Retinal pigment epithelial cell (primary cell): ENCODE data around the gene MEST.

Experiments
- DNase-seq: peaks from one replicate; pipeline ENCODE4 v3.0.0-alpha.2; 2010; ENCODE audit warnings: low read depth
- H3K4me3 ChIP-seq: 2 replicates; pipeline ENCODE4 v1.5.1; 2011; ENCODE audit warnings: mild to moderate bottlenecking, low read length, control low read depth, moderate library complexity
- CTCF ChIP-seq: conservative IDR thresholded peaks from 2 replicates; pipeline ENCODE4 v1.5.1; 2011; ENCODE audit warnings: low read depth, low read length, control low read depth, inconsistent platforms

MEST gene

GRCh38 chr7:130485734-130486113, 6.2 kb upstream of the MEST start:
- H3K4me3 ChIP-seq = peak overlapping the region; percentile 59
- no peak for DNase-seq
- TF ChIP-seq CTCF = no peak

- no peak for DNase-seq
Measured at GRCh38 chr7:130486114-130486953, 5.6 kb upstream of the MEST start.

GRCh38 chr7:130486954-130487436, 4.9 kb upstream of the MEST start:
- peak overlapping the region; percentile 59 for H3K4me3 ChIP-seq
- DNase-seq = no peak
- TF ChIP-seq CTCF = no peak

More at GRCh38 chr7:130486114-130486953, 5.6 kb upstream of the MEST start:
- peak; percentile 85 for TF ChIP-seq CTCF
- H3K4me3 ChIP-seq = peak overlapping the region; percentile 59

GRCh38 chr7:130488392-130489139, 3.3 kb upstream of the MEST start:
- DNase-seq = no peak
- no peak overlapping the region for H3K4me3 ChIP-seq
- TF ChIP-seq CTCF = no peak

- DNase-seq = peak; percentile 78
Measured at GRCh38 chr7:130489140-130489983, 2.5 kb upstream of the MEST start.

More at GRCh38 chr7:130489140-130489983, 2.5 kb upstream of the MEST start:
- H3K4me3 ChIP-seq = peak overlapping the region; percentile 20
- TF ChIP-seq CTCF = no peak
